Body of pancreas (tissue), 4 donors: ENCODE measurements around the gene PEAR1. TPM values are rescaled to one million over a fixed set of nuclear protein-coding genes. Genes with fewer than 3 reads are reported as not detected.

Source experiments
- ATAC-seq: fragments of 150-250 bp; one replicate; pipeline ENCODE4 v1.9.1; 2016
- DNase-seq, 4 donors: peaks; one replicate each; pipeline ENCODE4 v3.0.0-alpha.2; 2019
- H3K27ac ChIP-seq, 4 donors: fragments of 200-600 bp; sonication (generic); 1 replicate in 3 of 4; 2 replicates in 1 of 4; pipeline versions ENCODE4 v1.5.1 to v1.6.1; 2016 to 2019; ENCODE audit warnings: mild to moderate bottlenecking in 1 of 4, mixed read lengths in 1 of 4, moderate library complexity in 1 of 4
- H3K27me3 ChIP-seq, 2 donors: fragments of 200-600 bp; sonication (generic); one replicate each; pipeline ENCODE4 v1.6.0; 2016; ENCODE audit warnings: mild to moderate bottlenecking in 1 of 2
- H3K36me3 ChIP-seq, 2 donors: fragments of 200-600 bp; sonication (generic); replicated peaks in 1 of 2; 2 replicates each; pipeline ENCODE4 v1.5.1; 2016; ENCODE audit warnings: low read depth in 2 of 2; ENCODE audit not compliant: insufficient read depth in 1 of 2
- H3K4me1 ChIP-seq: fragments of 200-600 bp; sonication (generic); one replicate; pipeline ENCODE4 v1.6.0; 2016
- H3K4me3 ChIP-seq, 2 donors: fragments of 200-600 bp; sonication (generic); 1 replicate in 1 of 2; 2 replicates in 1 of 2; pipeline ENCODE4 v1.5.1; 2016 to 2019
- H3K9me3 ChIP-seq, 3 donors: fragments of 200-600 bp; sonication (generic); 1 replicate in 2 of 3; 2 replicates in 1 of 3; pipeline ENCODE4 v1.5.1; 2016
- CTCF ChIP-seq, 7 experiments: fragments of 450-650 bp in 4 of 7; fragments of 200-600 bp in 3 of 7; sonication (generic) in 3 of 7; IDR thresholded peaks; one replicate each; pipeline ENCODE4 v1.5.1; 2016 to 2019; ENCODE audit warnings: antibody characterized with exemption in 7 of 7
- POLR2A ChIP-seq, 3 donors: fragments of 450-650 bp; IDR thresholded peaks; one replicate each; pipeline ENCODE4 v1.6.1; 2016; ENCODE audit warnings: antibody characterized with exemption in 3 of 3, mild to moderate bottlenecking in 2 of 3
- WGBS, 2 donors: methylation state at CpG; one replicate each; pipeline ENCODE4 v1.1.5; 2017; 5-methylcytosine and 5-hydroxymethylcytosine counted together
- intact Hi-C: fragments of 100-400 bp; cut with DNase I; formaldehyde crosslinking; loops from one replicate; pipeline ENCODE4 v1.15.1; 2023
- total RNA-seq, 2 donors: library from RNA; depleted of rRNA; stranded (reverse); fragments of >200 nt; gene quantifications; one replicate each; pipeline ENCODE4 v1.1.0, GENCODE V29; 2016

PEAR1 gene
- total RNA-seq, 2 donors from 2014 or later = 5.2 to 7.6 TPM

- ATAC-seq (no peak), DNase-seq (no peak)
- no peak overlapping the region for H3K27ac ChIP-seq
- H3K36me3 ChIP-seq = no peaks in the 10 kb centered on the region
- H3K4me1 ChIP-seq = peaks cover 28% of the 10 kb centered on the region
- H3K4me3 ChIP-seq = no peak overlapping the region
- WGBS, 2 donors = 14 to 16% methylated on average over 11 of the region's 11 CpGs
- H3K9me3 ChIP-seq = no peaks in the 10 kb centered on the region
- peaks cover 0 to 33% of the 10 kb centered on the region in 2 donors for H3K27me3 ChIP-seq
- intact Hi-C loops = no loop called here
- no peak for TF ChIP-seq CTCF (IDR thresholded peaks at IDR 0.05)
- no peak for TF ChIP-seq POLR2A (IDR thresholded peaks at IDR 0.05)
Observed at GRCh38 chr1:156922986-156923669, 29.6 kb downstream of the PEAR1 start.

GRCh38 chr1:156923670-156924477 lies 30.4 kb downstream of the PEAR1 start:
- DNase-seq (no peak), ATAC-seq (no peak)
- TF ChIP-seq POLR2A (IDR thresholded peaks at IDR 0.05) = no peak
- TF ChIP-seq CTCF (IDR thresholded peaks at IDR 0.05) = no peak
- H3K4me3 ChIP-seq = no peak overlapping the region
- intact Hi-C loops = no loop called here
- H3K4me1 ChIP-seq = peaks cover 28% of the 10 kb centered on the region
- peaks cover 0 to 33% of the 10 kb centered on the region in 2 donors for H3K27me3 ChIP-seq
- H3K9me3 ChIP-seq = no peaks in the 10 kb centered on the region
- H3K36me3 ChIP-seq = no peaks in the 10 kb centered on the region
- 3 to 5% methylated on average over 36 to 57 of the region's 64 CpGs for WGBS, 2 donors
- no peak overlapping the region for H3K27ac ChIP-seq

GRCh38 chr1:156924478-156925153 lies 31.1 kb downstream of the PEAR1 start:
- DNase-seq (no peak), ATAC-seq (no peak)
- Histone ChIP-seq H3K36me3 (no peaks in the 10 kb centered on the region), H3K4me3 (no peak overlapping the region), H3K4me1 (peaks cover 28% of the 10 kb centered on the region), H3K27ac (no peak overlapping the region), H3K27me3 (peaks cover 0 to 33% of the 10 kb centered on the region in 2 donors), H3K9me3 (no peaks in the 10 kb centered on the region)
- TF ChIP-seq CTCF (IDR thresholded peaks at IDR 0.05) = no peak
- 31 to 40% methylated on average over 14 to 21 of the region's 22 CpGs for WGBS, 2 donors
- intact Hi-C loops = no loop called here

- no peaks in the 10 kb centered on the region for H3K9me3 ChIP-seq
- no peaks in the 10 kb centered on the region for H3K36me3 ChIP-seq
- intact Hi-C loops = no loop called here
- TF ChIP-seq POLR2A (IDR thresholded peaks at IDR 0.05) (no peak), CTCF (IDR thresholded peaks at IDR 0.05) (no peak)
- H3K4me3 ChIP-seq = no peak overlapping the region
- no peak for ATAC-seq
- DNase-seq = no peak
- no peak overlapping the region for H3K27ac ChIP-seq
- H3K27me3 ChIP-seq = peaks cover 0 to 33% of the 10 kb centered on the region in 2 donors
- WGBS, 2 donors = 69 to 92% methylated on average over 5 of the region's 5 CpGs
- H3K4me1 ChIP-seq = peaks cover 24% of the 10 kb centered on the region
Observed at GRCh38 chr1:156925154-156926010, 31.9 kb downstream of the PEAR1 start.
